ENCODE data around the gene NAA10.
"Not testable (repeated sequence)": the region's sequence is repeated elsewhere in the genome, so short reads cannot be mapped to it uniquely, and the experiment has no call there.

The NAA10 gene

GRCh38 chrX:153934762-153935325 lies at the start of gene NAA10:
NAA10 (minus strand) TSS chrX:153935037; CDS start chrX:153934904, 133 bp downstream.
- peak; percentile 94 for DNase-seq (ENCODE audit: low spot score)
- in situ Hi-C loops (cut with MboI; ENCODE audit: low sequenced_read_pairs, unreplicated experiment), result no loop called here

GRCh38 chrX:153983321-153983801 lies 48.5 kb upstream of the NAA10 start:
- TF ChIP-seq, protein P1, sequence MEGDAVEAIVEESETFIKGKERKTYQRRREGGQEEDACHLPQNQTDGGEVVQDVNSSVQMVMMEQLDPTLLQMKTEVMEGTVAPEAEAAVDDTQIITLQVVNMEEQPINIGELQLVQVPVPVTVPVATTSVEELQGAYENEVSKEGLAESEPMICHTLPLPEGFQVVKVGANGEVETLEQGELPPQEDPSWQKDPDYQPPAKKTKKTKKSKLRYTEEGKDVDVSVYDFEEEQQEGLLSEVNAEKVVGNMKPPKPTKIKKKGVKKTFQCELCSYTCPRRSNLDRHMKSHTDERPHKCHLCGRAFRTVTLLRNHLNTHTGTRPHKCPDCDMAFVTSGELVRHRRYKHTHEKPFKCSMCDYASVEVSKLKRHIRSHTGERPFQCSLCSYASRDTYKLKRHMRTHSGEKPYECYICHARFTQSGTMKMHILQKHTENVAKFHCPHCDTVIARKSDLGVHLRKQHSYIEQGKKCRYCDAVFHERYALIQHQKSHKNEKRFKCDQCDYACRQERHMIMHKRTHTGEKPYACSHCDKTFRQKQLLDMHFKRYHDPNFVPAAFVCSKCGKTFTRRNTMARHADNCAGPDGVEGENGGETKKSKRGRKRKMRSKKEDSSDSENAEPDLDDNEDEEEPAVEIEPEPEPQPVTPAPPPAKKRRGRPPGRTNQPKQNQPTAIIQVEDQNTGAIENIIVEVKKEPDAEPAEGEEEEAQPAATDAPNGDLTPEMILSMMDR (IDR thresholded peaks at IDR 0.05; ENCODE audit: borderline replicate concordance, control extremely low read depth, extremely low read depth, insufficient read depth, missing control alignments), result no peak
- no peak for DNase-seq (ENCODE audit: low spot score)
- in situ Hi-C loops (cut with MboI; ENCODE audit: low sequenced_read_pairs, unreplicated experiment), result no loop called here

More at GRCh38 chrX:153934762-153935325, at the start of gene NAA10:
- TF ChIP-seq, protein P1 (IDR thresholded peaks at IDR 0.05; ENCODE audit: borderline replicate concordance, control extremely low read depth, extremely low read depth, insufficient read depth, missing control alignments), result no peak

DNA sequence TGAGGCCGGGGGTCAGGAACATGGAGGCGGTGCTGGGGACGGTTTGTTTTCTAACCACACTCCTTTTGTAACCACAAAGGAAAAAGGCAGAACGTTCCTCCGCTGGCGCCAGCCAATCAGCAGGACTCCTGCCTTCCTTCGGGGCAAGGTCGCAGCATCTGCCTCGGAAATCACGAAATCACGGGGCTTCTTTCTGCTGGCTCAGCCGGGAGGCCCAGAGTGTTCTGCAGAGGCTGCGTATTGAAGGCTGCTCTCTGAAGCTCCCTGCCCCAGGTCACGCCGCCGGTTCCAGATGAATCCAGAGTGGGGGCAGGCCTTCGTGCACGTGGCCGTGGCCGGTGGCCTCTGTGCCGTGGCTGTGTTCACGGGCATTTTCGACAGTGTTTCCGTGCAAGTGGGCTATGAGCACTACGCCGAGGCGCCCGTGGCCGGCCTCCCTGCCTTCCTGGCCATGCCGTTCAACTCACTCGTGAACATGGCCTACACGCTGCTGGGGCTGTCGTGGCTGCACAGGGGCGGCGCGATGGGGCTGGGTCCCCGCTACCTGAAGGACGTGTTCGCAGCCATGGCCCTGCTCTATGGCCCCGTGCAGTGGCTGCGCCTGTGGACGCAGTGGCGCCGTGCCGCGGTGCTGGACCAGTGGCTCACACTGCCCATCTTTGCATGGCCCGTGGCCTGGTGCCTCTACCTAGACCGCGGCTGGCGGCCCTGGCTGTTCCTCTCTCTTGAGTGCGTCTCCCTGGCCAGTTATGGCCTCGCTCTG lies 47.1 kb upstream of the NAA10 start:
- in situ Hi-C loops (cut with MboI; ENCODE audit: low sequenced_read_pairs, unreplicated experiment), result no loop called here
- TF ChIP-seq, protein P1 (IDR thresholded peaks at IDR 0.05; ENCODE audit: borderline replicate concordance, control extremely low read depth, extremely low read depth, insufficient read depth, missing control alignments), result no peak
- no peak for DNase-seq (ENCODE audit: low spot score)

- no peak for DNase-seq (ENCODE audit: low spot score)
- in situ Hi-C loops (cut with MboI; ENCODE audit: low sequenced_read_pairs, unreplicated experiment), result no loop called here
- TF ChIP-seq, protein P1 (IDR thresholded peaks at IDR 0.05; ENCODE audit: borderline replicate concordance, control extremely low read depth, extremely low read depth, insufficient read depth, missing control alignments), result no peak
Observed at GRCh38 chrX:153981231-153981630, 46.4 kb upstream of the NAA10 start.

DNA sequence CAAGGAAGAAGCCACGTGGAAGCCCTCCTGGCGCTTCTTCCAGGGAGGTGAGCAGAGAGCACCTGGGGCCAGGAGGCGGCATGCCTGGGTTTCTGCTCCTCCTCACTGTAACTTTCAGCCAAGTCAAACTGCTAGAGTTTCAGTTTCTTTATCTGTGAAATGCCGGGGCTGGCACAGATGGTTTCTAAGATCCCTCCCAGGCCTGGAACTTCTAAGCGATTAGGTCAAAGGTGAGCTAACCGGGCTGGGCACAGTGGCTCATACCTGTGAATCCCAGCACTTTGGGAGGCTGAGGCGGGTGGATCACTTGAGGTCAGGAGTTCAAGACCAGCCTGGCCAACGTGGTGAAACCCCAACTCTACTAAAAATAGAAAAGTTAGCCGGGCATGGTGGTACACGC lies 45.6 kb upstream of the NAA10 start:
- DNase-seq (ENCODE audit: low spot score); in situ Hi-C loops (cut with MboI; ENCODE audit: low sequenced_read_pairs, unreplicated experiment): not testable (repeated sequence)

DNA sequence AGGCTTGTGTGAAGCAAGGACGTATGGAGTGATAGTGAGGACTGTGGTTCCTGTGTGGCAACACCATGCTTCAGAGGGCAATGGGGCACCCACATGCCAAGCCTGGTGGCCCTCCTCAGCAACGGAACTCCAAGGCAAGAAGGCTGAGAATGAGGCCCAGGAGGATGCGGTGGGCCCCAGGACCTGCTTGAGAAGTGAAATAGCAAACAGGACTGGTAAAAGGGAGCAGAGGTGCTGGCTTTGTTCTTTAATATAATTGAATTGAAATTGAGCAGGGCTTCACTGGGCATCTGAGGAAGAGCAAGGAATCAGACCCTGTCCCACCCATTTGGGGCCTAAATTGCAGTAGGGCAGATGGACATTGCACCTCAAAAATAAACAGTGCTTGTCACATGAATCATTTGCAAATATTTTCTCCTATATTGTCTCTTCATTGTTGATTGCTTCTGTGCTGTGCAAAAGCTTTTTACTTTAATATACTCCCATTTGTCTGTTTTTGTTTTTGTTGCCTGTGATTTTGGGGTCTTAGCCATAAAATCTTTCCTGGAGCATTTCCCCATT lies 40.0 kb upstream of the NAA10 start:
- DNase-seq (ENCODE audit: low spot score), result no peak
- in situ Hi-C loops (cut with MboI; ENCODE audit: low sequenced_read_pairs, unreplicated experiment), result no loop called here
- TF ChIP-seq, protein P1 (IDR thresholded peaks at IDR 0.05; ENCODE audit: borderline replicate concordance, control extremely low read depth, extremely low read depth, insufficient read depth, missing control alignments), result no peak

Measured in GM13976 (cell line).